OCI-LY3 (cell line): ENCODE results near the gene PLSCR4.

Experiments
- EZH2phosphoT487 ChIP-seq: fragments of 200-600 bp; shearing (Covaris generic); IDR thresholded peaks from 2 replicates; pipeline ENCODE4 v1.6.1; 2018; ENCODE audit warnings: antibody characterized with exemption, mixed run types, low read depth
- TF ChIP-seq, protein P1 (sequence below): fragments of 200-600, 300-600 bp; sonication (generic); IDR thresholded peaks from 2 replicates; pipeline ENCODE4 v1.5.1; 2014; ENCODE audit warnings: antibody characterized with exemption, low read length, low read depth

DNA sequence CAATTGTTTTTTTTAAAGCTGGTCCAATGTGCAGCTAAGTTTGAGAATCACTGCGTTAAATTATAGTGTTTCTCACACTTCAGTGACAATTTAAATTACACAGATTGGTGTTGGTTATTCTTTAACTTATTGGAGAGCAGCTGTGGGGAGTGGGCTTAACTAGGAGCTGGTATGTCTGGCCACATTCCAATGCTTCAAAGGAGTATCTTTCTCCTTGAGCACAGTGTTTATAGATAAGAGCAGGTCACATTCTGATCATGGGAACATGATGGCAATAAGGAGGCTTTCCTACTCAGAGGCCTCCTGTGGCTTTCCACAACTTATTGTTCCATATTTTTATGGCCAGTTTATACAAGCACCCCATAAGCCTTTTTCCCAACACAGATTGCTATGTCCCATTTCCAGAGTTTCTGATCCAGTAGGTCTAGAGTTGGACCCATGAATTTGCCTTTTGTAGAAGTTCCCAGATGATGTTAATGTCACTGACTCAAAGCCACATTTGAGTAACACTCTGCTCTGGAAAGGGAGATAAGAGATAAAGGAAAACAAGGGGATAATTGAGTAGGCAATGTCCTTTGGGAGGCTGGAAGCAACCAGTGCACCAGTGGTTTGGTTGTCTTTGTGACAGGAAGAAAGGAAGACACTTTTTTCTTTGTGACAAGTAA is 33.0 kb upstream of the PLSCR4 start:
- no peak for TF ChIP-seq EZH2phosphoT487
- TF ChIP-seq, protein P1, sequence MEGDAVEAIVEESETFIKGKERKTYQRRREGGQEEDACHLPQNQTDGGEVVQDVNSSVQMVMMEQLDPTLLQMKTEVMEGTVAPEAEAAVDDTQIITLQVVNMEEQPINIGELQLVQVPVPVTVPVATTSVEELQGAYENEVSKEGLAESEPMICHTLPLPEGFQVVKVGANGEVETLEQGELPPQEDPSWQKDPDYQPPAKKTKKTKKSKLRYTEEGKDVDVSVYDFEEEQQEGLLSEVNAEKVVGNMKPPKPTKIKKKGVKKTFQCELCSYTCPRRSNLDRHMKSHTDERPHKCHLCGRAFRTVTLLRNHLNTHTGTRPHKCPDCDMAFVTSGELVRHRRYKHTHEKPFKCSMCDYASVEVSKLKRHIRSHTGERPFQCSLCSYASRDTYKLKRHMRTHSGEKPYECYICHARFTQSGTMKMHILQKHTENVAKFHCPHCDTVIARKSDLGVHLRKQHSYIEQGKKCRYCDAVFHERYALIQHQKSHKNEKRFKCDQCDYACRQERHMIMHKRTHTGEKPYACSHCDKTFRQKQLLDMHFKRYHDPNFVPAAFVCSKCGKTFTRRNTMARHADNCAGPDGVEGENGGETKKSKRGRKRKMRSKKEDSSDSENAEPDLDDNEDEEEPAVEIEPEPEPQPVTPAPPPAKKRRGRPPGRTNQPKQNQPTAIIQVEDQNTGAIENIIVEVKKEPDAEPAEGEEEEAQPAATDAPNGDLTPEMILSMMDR: no peak
